Measurements from ENCODE around the gene NES.

The NES gene

GRCh38 chr1:156619582-156619955 is 57.6 kb downstream of the NES start:
- DNase-seq (ENCODE audit: low read depth, low spot score), result no peak

- DNase-seq (ENCODE audit: low read depth, low spot score), result no peak
Measured at GRCh38 chr1:156618853-156619581, 58.2 kb downstream of the NES start, which contains the start of gene HAPLN2. Gene HAPLN2, plus strand, starts transcription at chr1:156619415. Its CDS starts 4,076 bp downstream, at chr1:156623491.

Measured in brain pericyte (primary cell).